Heart right ventricle (tissue), 16 donors: ENCODE measurements around the gene AREL1. TPM values are rescaled to one million over a fixed set of nuclear protein-coding genes. Genes with fewer than 3 reads are reported as not detected.

Source experiments
- ATAC-seq, 8 donors: fragments of 200-7000 bp; cut with Tn5 transposase; one replicate each; pipeline ENCODE4 v1.9.1; 2020; ENCODE audit warnings: mild to moderate bottlenecking in 8 of 8, moderate library complexity in 8 of 8, moderate number of reproducible peaks in 1 of 8
- DNase-seq, 2 donors: peaks; one replicate each; pipeline ENCODE4 v3.0.0-alpha.2; 2020
- H3K27ac ChIP-seq, 10 donors: fragments of 200-600 bp; sonication (generic) in 2 of 10; one replicate each; pipeline versions ENCODE4 v1.5.0 to v1.8.0; 2020 to 2022; ENCODE audit warnings: mild to moderate bottlenecking in 3 of 10
- H3K27me3 ChIP-seq, 7 donors: fragments of 200-600 bp; one replicate each; pipeline ENCODE4 v1.8.0; 2021 to 2022; ENCODE audit warnings: mild to moderate bottlenecking in 2 of 7
- H3K36me3 ChIP-seq, 9 donors: fragments of 200-600 bp; sonication (generic) in 1 of 9; one replicate each; pipeline versions ENCODE4 v1.5.0 to v1.8.0; 2020 to 2022; ENCODE audit warnings: mild to moderate bottlenecking in 2 of 9
- H3K4me1 ChIP-seq, 9 donors: fragments of 200-600 bp; sonication (generic) in 1 of 9; one replicate each; pipeline versions ENCODE4 v1.5.0 to v1.8.0; 2020 to 2022; ENCODE audit warnings: mild to moderate bottlenecking in 4 of 9
- H3K4me3 ChIP-seq, 10 donors: fragments of 200-600 bp; sonication (generic) in 2 of 10; one replicate each; pipeline versions ENCODE4 v1.5.0 to v1.8.0; 2020 to 2022; ENCODE audit warnings: mild to moderate bottlenecking in 7 of 10, moderate library complexity in 2 of 10
- H3K9me3 ChIP-seq, 11 donors: fragments of 200-600 bp in 10 of 11; sonication (generic) in 2 of 11; one replicate each; pipeline versions ENCODE4 v1.5.0 to v1.8.0; 2013 to 2022; ENCODE audit warnings: mild to moderate bottlenecking in 2 of 11, control low read depth in 1 of 11, moderate library complexity in 1 of 11
- WGBS, 2 donors: extraction: QIAGEN DNeasy Blood & Tissue Kit; methylation state at CpG; one replicate each; pipeline ENCODE4 v1.1.7; 2013; ENCODE audit warnings: inconsistent platforms in 1 of 2; 5-methylcytosine and 5-hydroxymethylcytosine counted together
- intact Hi-C, 10 donors: fragments of 100-400 bp; cut with DNase I; formaldehyde crosslinking; loops; one replicate each; pipeline versions ENCODE4 v1.11.1 to v1.14.2; 2022
- polyA plus RNA-seq, 2 donors: library from polyadenylated mRNA; stranded (reverse); fragments of 200-250 nt; gene quantifications; one replicate each; pipeline ENCODE4 v1.2.3, GENCODE V29; 2013
- total RNA-seq, 10 donors: library from RNA; stranded (reverse); fragmentation: NEBNext Ultra II Directional in 3 of 10; extraction: Animal tissue kit (Norgen Biotek cat#: 25700) in 3 of 10; gene quantifications; one replicate each; pipeline versions ENCODE4 v1.2.1 to v1.2.4, GENCODE V29; 2021 to 2023
- TF ChIP-seq, protein P1 (sequence below), 9 donors: fragments of 200-600 bp; sonication (generic) in 2 of 9; IDR thresholded peaks; one replicate each; pipeline versions ENCODE4 v1.5.0 to v1.8.0; 2021 to 2022; ENCODE audit warnings: antibody characterized with exemption in 9 of 9, mild to moderate bottlenecking in 5 of 9, moderate library complexity in 1 of 9
- donor health status: Arrhythmogenic right ventricular cardiomyopathy.
- donor health status: ischemic (EF 13 %, LVEDD 7.1; RV severe dilation, severe dysfunction).
- donor health status: healthy with polysubstance abuse.
- donor health status: DM: no; HTN: yes; CAD: no.
- donor health status: DM: no; HTN: no; CAD: no.
- donor health status: ischemic (EF 25% LVEDD 6.9; RV normal size, moderate dysfunction).
- donor health status: ischemic (EF 25% LVEDD 5.7; RV mildly dilated, moderate dysfunction).
- donor health status: healthy.
- donor health status: DM: yes; HTN: yes; CAD: no.
- donor health status: Ischemic cardiomyopathy.
- donor health status: ischemic (EF 35%, LVEDD 5.7; RV mildly dilated, moderate dysfunction).
- donor health status: nonischemic (EF 11% LVEDD 7.7; RV severe dilation, severe dysfunction).
- donor health status: DM: yes; HTN: yes; CAD: no.
- donor health status: PGD.
- donor health status: ischemic (EF 29% LVEDD 5.4; RV normal size, mild dysfunction).
- donor health status: nonischemic (EF 23%, LVEDD 6.1; RV moderate dilation, normal function).

Gene AREL1
- total and polyA plus RNA-seq, 12 donors = 8.8 to 27.2 (median 20.7) TPM

DNA sequence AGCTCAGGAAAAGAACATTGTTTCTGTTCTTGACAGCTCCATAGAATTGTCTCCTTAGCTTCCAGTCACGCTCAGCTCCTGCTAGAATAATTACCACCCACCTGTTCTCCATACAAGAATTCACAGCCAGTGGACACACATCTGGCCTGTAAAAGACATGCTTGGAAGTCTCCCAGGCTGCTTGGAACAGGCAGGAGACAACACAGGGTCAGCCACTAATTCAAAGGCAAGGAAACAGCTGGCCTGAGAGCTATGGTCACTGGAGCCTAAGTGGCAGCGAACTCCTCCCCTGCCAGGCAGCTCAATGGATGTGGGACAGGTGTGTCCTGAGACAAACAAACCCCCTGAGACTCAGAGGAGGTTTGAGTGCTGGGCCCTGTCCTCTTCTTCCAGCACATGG is 77.9 kb downstream of the AREL1 start:
- Histone ChIP-seq H3K27me3 (peaks cover 0 to 9% (median 0%) of the 10 kb centered on the region in 7 donors), H3K36me3 (no peaks in the 10 kb centered on the region), H3K9me3 (no peaks in the 10 kb centered on the region), H3K27ac (peak overlapping the region in 3 of 10 donors; percentile 25 to 62 (median 39)), H3K4me1 (peaks cover 0 to 22% (median 4%) of the 10 kb centered on the region in 9 donors), H3K4me3 (no peak overlapping the region)
- 57 to 72% methylated on average over 2 of the region's 2 CpGs for WGBS, 2 donors
- intact Hi-C loops = no loop called here
- DNase-seq (no peak), ATAC-seq (peak in 4 of 8 donors; percentile 17 to 70 (median 40))
- TF ChIP-seq, protein P1, sequence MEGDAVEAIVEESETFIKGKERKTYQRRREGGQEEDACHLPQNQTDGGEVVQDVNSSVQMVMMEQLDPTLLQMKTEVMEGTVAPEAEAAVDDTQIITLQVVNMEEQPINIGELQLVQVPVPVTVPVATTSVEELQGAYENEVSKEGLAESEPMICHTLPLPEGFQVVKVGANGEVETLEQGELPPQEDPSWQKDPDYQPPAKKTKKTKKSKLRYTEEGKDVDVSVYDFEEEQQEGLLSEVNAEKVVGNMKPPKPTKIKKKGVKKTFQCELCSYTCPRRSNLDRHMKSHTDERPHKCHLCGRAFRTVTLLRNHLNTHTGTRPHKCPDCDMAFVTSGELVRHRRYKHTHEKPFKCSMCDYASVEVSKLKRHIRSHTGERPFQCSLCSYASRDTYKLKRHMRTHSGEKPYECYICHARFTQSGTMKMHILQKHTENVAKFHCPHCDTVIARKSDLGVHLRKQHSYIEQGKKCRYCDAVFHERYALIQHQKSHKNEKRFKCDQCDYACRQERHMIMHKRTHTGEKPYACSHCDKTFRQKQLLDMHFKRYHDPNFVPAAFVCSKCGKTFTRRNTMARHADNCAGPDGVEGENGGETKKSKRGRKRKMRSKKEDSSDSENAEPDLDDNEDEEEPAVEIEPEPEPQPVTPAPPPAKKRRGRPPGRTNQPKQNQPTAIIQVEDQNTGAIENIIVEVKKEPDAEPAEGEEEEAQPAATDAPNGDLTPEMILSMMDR (IDR thresholded peaks at IDR 0.05) = no peak

- peaks cover 0 to 22% (median 4%) of the 10 kb centered on the region in 9 donors for H3K4me1 ChIP-seq
- DNase-seq (no peak), ATAC-seq (no peak)
- peak overlapping the region in 2 of 10 donors; percentile 39 to 62 for H3K27ac ChIP-seq
- TF ChIP-seq, protein P1 (IDR thresholded peaks at IDR 0.05) = no peak
- intact Hi-C loops = no loop called here
- no peaks in the 10 kb centered on the region for H3K36me3 ChIP-seq
- H3K9me3 ChIP-seq = no peaks in the 10 kb centered on the region
- H3K27me3 ChIP-seq = peaks cover 0 to 9% (median 0%) of the 10 kb centered on the region in 7 donors
- no peak overlapping the region for H3K4me3 ChIP-seq
- 95 to 100% methylated on average over 1 of the region's 1 CpG for WGBS, 2 donors
Observed at GRCh38 chr14:74634481-74634880, 78.4 kb downstream of the AREL1 start.

DNA sequence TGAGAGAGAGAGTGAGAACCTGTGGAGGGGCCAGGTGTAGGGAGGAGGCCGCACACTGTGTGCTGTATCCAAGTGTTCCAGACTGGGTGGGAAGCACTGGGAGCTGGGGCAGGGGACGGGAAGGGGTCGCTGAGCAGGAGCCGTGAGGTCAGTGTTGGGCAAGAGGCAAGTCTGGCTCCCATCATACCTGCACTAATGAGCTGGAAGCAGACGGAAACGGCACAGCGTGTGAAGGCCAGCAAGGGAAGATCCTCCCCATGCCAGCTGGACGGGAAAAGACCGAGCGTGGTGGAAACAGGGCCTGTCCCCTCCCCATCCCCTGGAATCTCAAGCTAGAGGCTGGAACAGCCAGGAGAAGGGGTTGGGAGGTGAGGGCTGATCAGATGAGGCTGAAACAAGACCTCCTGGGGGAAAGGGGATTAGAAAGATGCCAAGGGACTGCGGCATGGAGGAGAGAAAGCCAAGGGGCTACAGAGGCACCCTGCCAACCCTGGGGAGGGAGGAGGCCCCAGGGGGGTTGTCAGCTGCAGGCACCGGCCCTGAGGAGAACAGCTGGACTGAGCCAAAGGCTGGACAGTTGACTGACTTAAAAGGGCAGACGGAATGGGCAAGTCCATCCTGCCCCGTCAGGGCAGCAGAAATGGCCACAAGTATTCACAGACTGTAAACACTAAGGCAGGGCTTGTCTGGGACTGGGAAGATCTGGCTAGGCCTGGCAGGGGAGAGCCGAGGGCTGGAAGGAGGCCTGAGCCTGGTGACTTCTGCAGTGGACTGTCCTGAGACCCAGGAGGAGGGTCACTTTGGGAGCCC is 81.8 kb downstream of the AREL1 start:
- no peaks in the 10 kb centered on the region for H3K36me3 ChIP-seq
- peak overlapping the region in 4 of 10 donors; percentile 25 to 51 (median 38) for H3K27ac ChIP-seq
- TF ChIP-seq, protein P1 (IDR thresholded peaks at IDR 0.05) = no peak
- WGBS, 2 donors = 67 to 69% methylated on average over 15 of the region's 15 CpGs
- no peak for DNase-seq
- ATAC-seq = peak in 5 of 8 donors; percentile 22 to 54 (median 36)
- no peak overlapping the region for H3K4me3 ChIP-seq
- H3K4me1 ChIP-seq = peaks cover 0 to 17% (median 0%) of the 10 kb centered on the region in 9 donors
- H3K27me3 ChIP-seq = peaks cover 0 to 4% (median 0%) of the 10 kb centered on the region in 7 donors
- no peaks in the 10 kb centered on the region for H3K9me3 ChIP-seq
- intact Hi-C loops = no loop called here

- DNase-seq (no peak), ATAC-seq (no peak)
- no peak overlapping the region for H3K4me3 ChIP-seq
- intact Hi-C loops = no loop called here
- no peak overlapping the region for H3K27ac ChIP-seq
- peaks cover 0 to 13% (median 0%) of the 10 kb centered on the region in 9 donors for H3K4me1 ChIP-seq
- H3K27me3 ChIP-seq = no peaks in the 10 kb centered on the region
- H3K9me3 ChIP-seq = no peaks in the 10 kb centered on the region
- TF ChIP-seq, protein P1 (IDR thresholded peaks at IDR 0.05) = no peak
- H3K36me3 ChIP-seq = no peaks in the 10 kb centered on the region
- 76 to 78% methylated on average over 5 of the region's 5 CpGs for WGBS, 2 donors
Observed at GRCh38 chr14:74628418-74628817, 84.5 kb downstream of the AREL1 start.
